GM12892 (cell line): ENCODE data around the gene PFN2.

Experiments
- DNase-seq: peaks from one replicate; pipeline ENCODE4 v3.0.0; 2011; ENCODE audit not compliant: insufficient read length
- FAIRE-seq: peaks from 2 replicates; lab custom pipeline; 2011; peaks lifted over from hg19 to GRCh38; lab: Jason Lieb, UNC
- POLR2A ChIP-seq: IDR thresholded peaks from 2 replicates; pipeline ENCODE4 v1.6.1; 2011; ENCODE audit warnings: low read depth, low read length, control low read depth
- POLR2AphosphoS5 ChIP-seq: IDR thresholded peaks from 2 replicates; pipeline ENCODE4 v1.6.1; 2011; ENCODE audit warnings: low read depth, low read length, control low read depth
- TAF1 ChIP-seq: IDR thresholded peaks from 2 replicates; pipeline ENCODE4 v1.6.1; 2011; ENCODE audit warnings: low read depth, mild to moderate bottlenecking, control low read depth, low read length, borderline replicate concordance

PFN2 gene

DNA sequence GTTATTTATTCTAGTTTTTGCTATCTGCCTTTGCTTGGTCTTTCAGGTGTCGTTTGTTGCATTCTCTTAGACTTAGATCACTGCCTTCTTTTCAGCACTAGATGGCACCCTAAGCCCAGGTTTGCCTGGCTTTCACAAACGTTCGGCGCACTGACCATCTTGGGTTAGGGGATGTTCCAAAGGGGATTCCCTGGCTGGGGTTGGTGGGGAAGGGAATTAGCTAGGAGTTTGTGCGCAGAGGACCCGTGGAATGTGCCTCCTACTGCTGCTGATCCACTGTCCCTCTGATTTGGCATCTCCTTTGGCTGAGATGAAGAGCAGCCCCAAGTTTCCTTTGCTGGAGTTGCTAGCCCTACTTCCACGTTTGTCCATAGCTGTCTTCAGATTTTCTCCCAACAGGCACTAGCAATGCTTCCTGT, 33.9 kb downstream of the PFN2 start:
- no peak for TF ChIP-seq TAF1
- TF ChIP-seq POLR2A = no peak
- TF ChIP-seq POLR2AphosphoS5 = no peak
- DNase-seq (no peak), FAIRE-seq (peak; percentile 78)

DNA sequence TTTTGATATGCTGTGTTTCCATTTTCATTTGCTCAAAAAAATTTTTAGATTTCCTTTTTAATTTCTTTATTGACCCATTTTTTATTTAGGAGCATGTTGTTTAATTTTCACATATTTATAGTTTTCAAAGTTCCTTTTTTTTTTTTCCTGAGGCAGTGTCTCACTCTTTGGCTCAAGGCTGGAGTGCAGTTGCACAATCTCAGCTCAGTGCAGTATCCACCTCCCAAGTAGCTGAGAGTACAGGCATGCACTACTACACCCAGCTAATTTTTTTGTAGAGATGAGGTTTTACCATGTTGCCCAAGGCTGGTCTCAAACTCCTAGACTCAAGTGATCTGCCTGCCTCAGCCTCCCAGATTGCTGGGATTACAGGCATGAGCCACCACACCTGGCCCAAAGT, 36.2 kb downstream of the PFN2 start:
- FAIRE-seq (no peak), DNase-seq (no peak)
- no peak for TF ChIP-seq TAF1
- TF ChIP-seq POLR2A = no peak
- no peak for TF ChIP-seq POLR2AphosphoS5

DNA sequence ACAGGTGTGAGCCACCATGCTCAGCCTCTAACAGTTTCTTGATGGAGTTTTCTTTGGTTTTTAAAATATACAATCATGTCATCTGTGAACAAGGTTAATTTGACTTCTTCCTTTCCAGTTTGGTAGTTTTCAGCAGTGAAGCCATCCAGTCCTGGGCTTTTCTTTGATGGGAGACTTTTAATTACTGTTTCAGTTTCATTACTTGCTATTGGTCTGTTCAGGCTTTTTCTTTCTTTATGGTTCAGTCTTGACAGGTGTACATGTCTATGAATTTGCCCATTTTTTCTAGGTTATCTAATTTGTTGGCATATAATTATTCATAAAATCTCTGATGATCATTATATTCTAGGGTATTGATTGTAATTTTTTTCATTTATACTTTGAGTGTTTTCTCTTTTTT, 36.8 kb downstream of the PFN2 start:
- FAIRE-seq (no peak), DNase-seq (no peak)
- TF ChIP-seq TAF1 (no peak), POLR2A (no peak), POLR2AphosphoS5 (no peak)

DNA sequence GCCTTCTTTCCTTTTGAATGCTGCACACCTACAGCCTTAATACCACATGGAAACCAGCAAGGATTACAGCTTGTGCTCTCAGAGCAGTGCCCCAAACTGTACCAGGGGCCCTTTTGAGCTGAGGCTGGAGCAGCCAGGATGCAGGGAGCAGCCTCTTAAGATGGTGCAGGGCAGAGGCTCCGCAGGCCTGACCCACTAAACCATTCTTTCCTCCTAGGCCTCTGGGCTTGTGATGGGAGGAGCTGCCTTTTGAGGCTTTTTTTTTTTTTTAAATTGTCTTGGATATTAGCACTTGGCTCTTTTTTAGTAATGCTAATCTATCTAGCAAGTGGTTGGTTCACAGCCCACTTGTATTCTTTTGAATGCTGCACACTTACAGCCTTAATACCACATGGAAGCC, 37.7 kb downstream of the PFN2 start:
- TF ChIP-seq TAF1 = no peak
- TF ChIP-seq POLR2AphosphoS5 = no peak
- TF ChIP-seq POLR2A = no peak
- DNase-seq (no peak), FAIRE-seq (no peak)

DNA sequence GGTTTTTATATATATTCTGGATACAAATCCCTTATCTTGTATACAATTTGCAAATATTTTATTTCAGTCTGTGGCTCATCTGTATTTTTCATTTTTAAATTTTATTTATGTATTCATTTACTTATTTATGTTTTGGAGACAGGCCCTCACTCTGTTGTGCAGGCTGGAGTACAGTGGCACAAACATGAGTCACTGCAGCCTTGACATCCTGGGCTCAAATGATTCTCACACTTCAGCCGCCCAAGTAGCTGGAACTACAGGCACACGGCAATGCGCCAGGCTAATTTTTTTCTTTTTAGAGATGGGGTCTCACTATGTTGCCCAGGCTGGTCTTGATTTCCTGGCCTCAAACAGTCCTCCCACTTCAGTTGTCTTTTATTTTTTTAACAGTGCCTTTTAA, 50.6 kb downstream of the PFN2 start:
- no peak for FAIRE-seq
- TF ChIP-seq POLR2A (no peak), POLR2AphosphoS5 (no peak), TAF1 (no peak)

DNA sequence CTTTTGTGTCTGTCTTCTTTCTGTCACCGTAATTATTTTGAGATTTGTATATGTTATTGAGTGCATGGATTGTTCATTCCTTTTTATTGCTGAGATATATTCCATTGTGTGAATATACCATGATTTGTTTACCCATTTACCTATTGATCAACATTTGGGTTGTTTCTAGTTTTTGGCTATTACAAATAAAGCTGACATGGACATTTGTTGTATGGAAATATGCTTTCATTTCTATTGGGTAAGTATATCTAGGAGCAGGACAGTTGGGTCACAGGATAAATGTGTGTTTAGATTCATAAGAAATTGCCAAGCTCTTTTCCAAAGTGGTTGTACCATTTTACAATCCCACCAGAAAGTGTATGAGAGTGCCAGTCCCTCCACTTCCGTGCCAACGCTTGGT, 51.2 kb downstream of the PFN2 start:
- no peak for TF ChIP-seq POLR2AphosphoS5
- TF ChIP-seq TAF1 = no peak
- no peak for TF ChIP-seq POLR2A
- no peak for FAIRE-seq

More for the DNA sequence above, 50.6 kb downstream of the PFN2 start:
- DNase-seq = no peak

DNA sequence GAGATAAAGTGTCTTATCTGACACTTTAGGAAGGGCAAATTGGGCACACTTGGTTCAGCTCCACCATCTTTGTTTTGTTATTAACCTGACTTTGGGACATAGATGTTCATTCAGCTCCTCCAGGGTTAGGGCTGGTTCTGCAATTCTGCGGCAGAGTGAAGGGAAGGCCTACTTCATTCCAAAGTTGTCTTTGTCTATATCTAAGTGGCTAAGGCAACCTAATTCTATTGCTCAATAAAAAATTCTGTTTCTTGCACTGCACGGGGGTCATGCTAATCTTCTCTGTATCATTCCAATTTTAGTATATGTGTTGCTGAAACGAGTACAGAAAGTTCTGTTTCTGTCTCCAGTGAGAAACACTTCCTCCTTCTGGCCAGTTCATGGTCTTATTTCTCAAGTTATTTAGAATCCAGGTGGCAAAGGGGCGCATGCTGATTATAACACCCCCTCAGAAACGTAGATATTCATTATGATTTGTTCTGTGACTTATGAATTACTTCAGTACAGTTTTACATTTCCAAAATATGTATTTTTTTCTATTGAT, 53.5 kb downstream of the PFN2 start:
- TF ChIP-seq POLR2A (no peak), TAF1 (no peak), POLR2AphosphoS5 (no peak)
- DNase-seq = no peak
- no peak for FAIRE-seq

More for the DNA sequence above, 51.2 kb downstream of the PFN2 start:
- DNase-seq = no peak
